ENCODE results near the gene NOBOX. TPM values are rescaled to one million over a fixed set of nuclear protein-coding genes. Genes with fewer than 3 reads are reported as not detected.
A peak's percentile ranks its signal among the peaks of the same experiment; 100 is the strongest.

NOBOX gene
- polyA plus RNA-seq, 1 donor (not counting 4 experiments of a cell fraction or from before 2014, with no cell fraction given): not detected

DNA sequence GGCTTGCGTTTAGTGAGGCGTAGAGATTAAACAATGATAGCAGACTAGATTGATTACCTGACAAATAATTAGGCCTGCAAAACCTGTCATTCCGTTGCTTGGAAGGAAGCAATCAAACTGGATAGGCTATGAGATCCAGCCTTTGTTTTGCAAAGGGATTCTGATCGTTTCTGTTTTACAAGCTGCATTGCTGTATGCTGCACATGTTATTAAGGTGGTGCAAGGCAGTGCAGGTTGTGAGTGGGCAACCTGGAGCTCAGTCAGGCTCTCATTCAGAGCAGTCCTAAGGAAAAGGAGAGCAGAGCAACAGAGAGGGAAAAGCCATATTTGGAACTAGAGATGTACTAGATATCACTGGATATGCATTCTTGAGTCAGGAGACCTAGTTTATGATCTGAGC lies 6.9 kb upstream of the NOBOX start:
- no peak for DNase-seq (ENCODE audit: low read depth, low spot score)
- H3K36me3 ChIP-seq (ENCODE audit: control insufficient read depth in 2 of 2, extremely low read depth in 1 of 2, insufficient read depth in 2 of 2, low read length in 2 of 2): no peaks in the 10 kb centered on the region
- H3K4me3 ChIP-seq (ENCODE audit: control insufficient read depth in 2 of 3, extremely low read depth in 1 of 3, insufficient read depth in 2 of 3, low read depth in 1 of 3, low read length in 3 of 3): no peak overlapping the region
- H3K9me3 ChIP-seq (ENCODE audit: control insufficient read depth, low read depth, low read length): no peaks in the 10 kb centered on the region
- H4K20me1 ChIP-seq (ENCODE audit: control insufficient read depth, extremely low read depth, insufficient read depth, low read length): no peaks in the 10 kb centered on the region
- no peak for FAIRE-seq
- H3K4me1 ChIP-seq (ENCODE audit: control insufficient read depth, extremely low read depth, insufficient read depth, low read length): peaks cover 24% of the 10 kb centered on the region
- no peaks in the 10 kb centered on the region for H3K79me2 ChIP-seq (ENCODE audit: control insufficient read depth, insufficient read depth, low read length)
- dilution Hi-C loops (cut with MboI; ENCODE audit: extremely low pct_ligation_motif_present, low sequenced_read_pairs): no loop called here
- H3K27me3 ChIP-seq (ENCODE audit: control insufficient read depth, extremely low read depth, insufficient read depth, low read length): no peaks in the 10 kb centered on the region
- TF ChIP-seq EZH2 (IDR thresholded peaks at IDR 0.05; ENCODE audit: low read length): no peak
- TF ChIP-seq, protein P1, sequence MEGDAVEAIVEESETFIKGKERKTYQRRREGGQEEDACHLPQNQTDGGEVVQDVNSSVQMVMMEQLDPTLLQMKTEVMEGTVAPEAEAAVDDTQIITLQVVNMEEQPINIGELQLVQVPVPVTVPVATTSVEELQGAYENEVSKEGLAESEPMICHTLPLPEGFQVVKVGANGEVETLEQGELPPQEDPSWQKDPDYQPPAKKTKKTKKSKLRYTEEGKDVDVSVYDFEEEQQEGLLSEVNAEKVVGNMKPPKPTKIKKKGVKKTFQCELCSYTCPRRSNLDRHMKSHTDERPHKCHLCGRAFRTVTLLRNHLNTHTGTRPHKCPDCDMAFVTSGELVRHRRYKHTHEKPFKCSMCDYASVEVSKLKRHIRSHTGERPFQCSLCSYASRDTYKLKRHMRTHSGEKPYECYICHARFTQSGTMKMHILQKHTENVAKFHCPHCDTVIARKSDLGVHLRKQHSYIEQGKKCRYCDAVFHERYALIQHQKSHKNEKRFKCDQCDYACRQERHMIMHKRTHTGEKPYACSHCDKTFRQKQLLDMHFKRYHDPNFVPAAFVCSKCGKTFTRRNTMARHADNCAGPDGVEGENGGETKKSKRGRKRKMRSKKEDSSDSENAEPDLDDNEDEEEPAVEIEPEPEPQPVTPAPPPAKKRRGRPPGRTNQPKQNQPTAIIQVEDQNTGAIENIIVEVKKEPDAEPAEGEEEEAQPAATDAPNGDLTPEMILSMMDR (optimal IDR thresholded peaks at IDR 0.05 in 1 of 3, IDR thresholded peaks at IDR 0.05 in 1 of 3, conservative IDR thresholded peaks at IDR 0.05 in 1 of 3; ENCODE audit: extremely low read depth in 1 of 3, insufficient read depth in 2 of 3, low read length in 3 of 3): no peak
- peak overlapping the region; percentile 44 for H2AFZ ChIP-seq (ENCODE audit: control insufficient read depth, low read length)
- no peaks in the 10 kb centered on the region for H3K9me1 ChIP-seq (ENCODE audit: control insufficient read depth, extremely low read depth, insufficient read depth, low read length)
- H3K4me2 ChIP-seq (ENCODE audit: control insufficient read depth, extremely low read depth, insufficient read depth, low read depth, low read length): no peak overlapping the region
- no peak overlapping the region for H3K9ac ChIP-seq (ENCODE audit: control insufficient read depth, extremely low read depth, insufficient read depth, low read length)
- no peak overlapping the region for H3K27ac ChIP-seq (ENCODE audit: control insufficient read depth, insufficient read depth, low read length)

GRCh38 chr7:144408121-144408520 lies 4.6 kb upstream of the NOBOX start:
- Histone ChIP-seq H3K27me3 (ENCODE audit: control insufficient read depth, extremely low read depth, insufficient read depth, low read length) (no peaks in the 10 kb centered on the region), H3K36me3 (ENCODE audit: control insufficient read depth in 2 of 2, extremely low read depth in 1 of 2, insufficient read depth in 2 of 2, low read length in 2 of 2) (no peaks in the 10 kb centered on the region), H3K79me2 (ENCODE audit: control insufficient read depth, insufficient read depth, low read length) (no peaks in the 10 kb centered on the region), H3K4me1 (ENCODE audit: control insufficient read depth, extremely low read depth, insufficient read depth, low read length) (peaks cover 22% of the 10 kb centered on the region), H3K9me1 (ENCODE audit: control insufficient read depth, extremely low read depth, insufficient read depth, low read length) (no peaks in the 10 kb centered on the region), H2AFZ (ENCODE audit: control insufficient read depth, low read length) (peak overlapping the region; percentile 58), H3K27ac (ENCODE audit: control insufficient read depth, insufficient read depth, low read length) (peak overlapping the region; percentile 94), H3K4me3 (ENCODE audit: control insufficient read depth in 2 of 3, extremely low read depth in 1 of 3, insufficient read depth in 2 of 3, low read depth in 1 of 3, low read length in 3 of 3) (peak overlapping the region in 2 of 3 experiments; percentile 57 to 62), H3K9me3 (ENCODE audit: control insufficient read depth, low read depth, low read length) (no peaks in the 10 kb centered on the region), H4K20me1 (ENCODE audit: control insufficient read depth, extremely low read depth, insufficient read depth, low read length) (no peaks in the 10 kb centered on the region), H3K9ac (ENCODE audit: control insufficient read depth, extremely low read depth, insufficient read depth, low read length) (peak overlapping the region; percentile 77), H3K4me2 (ENCODE audit: control insufficient read depth, extremely low read depth, insufficient read depth, low read depth, low read length) (peak overlapping the region; percentile 98)
- dilution Hi-C loops (cut with MboI; ENCODE audit: extremely low pct_ligation_motif_present, low sequenced_read_pairs): no loop called here
- peak; percentile 29 for FAIRE-seq
- no peak for TF ChIP-seq EZH2 (IDR thresholded peaks at IDR 0.05; ENCODE audit: low read length)
- TF ChIP-seq, protein P1 (optimal IDR thresholded peaks at IDR 0.05 in 1 of 3, IDR thresholded peaks at IDR 0.05 in 1 of 3, conservative IDR thresholded peaks at IDR 0.05 in 1 of 3; ENCODE audit: extremely low read depth in 1 of 3, insufficient read depth in 2 of 3, low read length in 3 of 3): no peak
- no peak for DNase-seq (ENCODE audit: low read depth, low spot score)
